Mucosa of descending colon (tissue), 3 donors: Measurements from ENCODE around the gene TMEM17. TPM values are rescaled to one million over a fixed set of nuclear protein-coding genes. Genes with fewer than 3 reads are reported as not detected.

Experiments
- ATAC-seq: fragments of 200-7000 bp; cut with Tn5 transposase; one replicate; pipeline ENCODE4 v1.9.1; 2020; ENCODE audit warnings: mild to moderate bottlenecking, moderate library complexity
- DNase-seq, 3 donors: peaks; one replicate each; pipeline ENCODE4 v3.0.0-alpha.2; 2020
- H3K36me3 ChIP-seq: fragments of 200-600 bp; one replicate; pipeline ENCODE4 v1.8.0; 2021; ENCODE audit warnings: low read depth, mild to moderate bottlenecking
- H3K4me1 ChIP-seq: fragments of 200-600 bp; one replicate; pipeline ENCODE4 v1.8.0; 2021; ENCODE audit warnings: low read depth, mild to moderate bottlenecking
- H3K4me3 ChIP-seq: fragments of 200-600 bp; one replicate; pipeline ENCODE4 v1.8.0; 2021; ENCODE audit warnings: mild to moderate bottlenecking
- H3K9me3 ChIP-seq: fragments of 200-600 bp; one replicate; pipeline ENCODE4 v1.8.0; 2021; ENCODE audit warnings: mild to moderate bottlenecking
- intact Hi-C, 2 donors: fragments of 100-400 bp; cut with DNase I in 1 of 2; cut with micrococcal nuclease in 1 of 2; formaldehyde crosslinking; loops; one replicate each; pipeline versions ENCODE4 v1.11.0 to v1.11.1; 2022; cut with DNase I, micrococcal nuclease
- long read RNA-seq, 2 donors: library from polyadenylated mRNA; unstranded; transcript quantifications; one replicate each; pipeline ENCODE4 v2.0.0, GENCODE V29; 2019 to 2021
- total RNA-seq, 3 donors: library from RNA; stranded (reverse); fragmentation: NEBNext Ultra II Directional in 2 of 3; extraction: Animal tissue kit (Norgen Biotek cat#: 25700) in 2 of 3; gene quantifications; one replicate each; pipeline versions ENCODE4 v1.2.1 to v1.2.4, GENCODE V29; 2021 to 2023
- TF ChIP-seq, protein P1 (sequence below): fragments of 200-600 bp; IDR thresholded peaks from one replicate; pipeline ENCODE4 v1.8.0; 2022; ENCODE audit warnings: antibody characterized with exemption, mild to moderate bottlenecking
- donor health status: DM: no; HTN: no; CAD: no; lungs with moderate emphysema.
- donor health status: DM: no; HTN: no; CAD: no.
- donor health status: DM: no; HTN: yes; CAD: no.

TMEM17 gene
- 1 to 10 TPM in 1 of 3 donors, under 1 TPM in 2; 0.61 to 1.2 (median 0.70) TPM for total RNA-seq
- long read RNA-seq, donor 1, partial matches to known transcripts = 0 of 2 reads
- long read RNA-seq, donor 1, other reads (novel, unspliced or antisense) = 0 of 2 reads
- long read RNA-seq, donor 2, partial matches to known transcripts = 0 of 1 reads
- long read RNA-seq, donor 2, other reads (novel, unspliced or antisense) = 0 of 1 reads

GRCh38 chr2:62505750-62506420 is at the start of gene TMEM17:
TSS of gene TMEM17 (minus strand) at chr2:62506195. CDS start at chr2:62506129, 66 bp downstream.
- ATAC-seq = peak; percentile 93
- intact Hi-C loops = no loop called here
- DNase-seq = peak; percentile 86 to 91 (median 87)
- Histone ChIP-seq H3K4me3 (peak within 1 kb of the TSS; percentile 44), H3K4me1 (no peaks in the 10 kb centered on the region), H3K9me3 (no peaks in the 10 kb centered on the region), H3K36me3 (no peaks in the 10 kb centered on the region)
- TF ChIP-seq, protein P1, sequence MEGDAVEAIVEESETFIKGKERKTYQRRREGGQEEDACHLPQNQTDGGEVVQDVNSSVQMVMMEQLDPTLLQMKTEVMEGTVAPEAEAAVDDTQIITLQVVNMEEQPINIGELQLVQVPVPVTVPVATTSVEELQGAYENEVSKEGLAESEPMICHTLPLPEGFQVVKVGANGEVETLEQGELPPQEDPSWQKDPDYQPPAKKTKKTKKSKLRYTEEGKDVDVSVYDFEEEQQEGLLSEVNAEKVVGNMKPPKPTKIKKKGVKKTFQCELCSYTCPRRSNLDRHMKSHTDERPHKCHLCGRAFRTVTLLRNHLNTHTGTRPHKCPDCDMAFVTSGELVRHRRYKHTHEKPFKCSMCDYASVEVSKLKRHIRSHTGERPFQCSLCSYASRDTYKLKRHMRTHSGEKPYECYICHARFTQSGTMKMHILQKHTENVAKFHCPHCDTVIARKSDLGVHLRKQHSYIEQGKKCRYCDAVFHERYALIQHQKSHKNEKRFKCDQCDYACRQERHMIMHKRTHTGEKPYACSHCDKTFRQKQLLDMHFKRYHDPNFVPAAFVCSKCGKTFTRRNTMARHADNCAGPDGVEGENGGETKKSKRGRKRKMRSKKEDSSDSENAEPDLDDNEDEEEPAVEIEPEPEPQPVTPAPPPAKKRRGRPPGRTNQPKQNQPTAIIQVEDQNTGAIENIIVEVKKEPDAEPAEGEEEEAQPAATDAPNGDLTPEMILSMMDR = no peak

GRCh38 chr2:62554440-62554839 is 48.4 kb upstream of the TMEM17 start:
- DNase-seq (no peak), ATAC-seq (no peak)
- Histone ChIP-seq H3K36me3 (no peaks in the 10 kb centered on the region), H3K9me3 (no peaks in the 10 kb centered on the region), H3K4me3 (no peak overlapping the region), H3K4me1 (no peaks in the 10 kb centered on the region)
- TF ChIP-seq, protein P1 = no peak
- intact Hi-C loops = no loop called here

- intact Hi-C loops = no loop called here
- Histone ChIP-seq H3K4me3 (no peak overlapping the region), H3K4me1 (no peaks in the 10 kb centered on the region), H3K9me3 (no peaks in the 10 kb centered on the region), H3K36me3 (no peaks in the 10 kb centered on the region)
- TF ChIP-seq, protein P1 = no peak
- ATAC-seq (no peak), DNase-seq (no peak)
Measured at GRCh38 chr2:62550461-62550860, 44.5 kb upstream of the TMEM17 start.

- ATAC-seq = peak; percentile 70
- DNase-seq = no peak
- TF ChIP-seq, protein P1 = no peak
- Histone ChIP-seq H3K4me1 (no peaks in the 10 kb centered on the region), H3K36me3 (no peaks in the 10 kb centered on the region), H3K4me3 (no peak overlapping the region), H3K9me3 (no peaks in the 10 kb centered on the region)
- intact Hi-C loops = no loop called here
Measured at GRCh38 chr2:62547854-62548253, 41.9 kb upstream of the TMEM17 start.

GRCh38 chr2:62545261-62545660 is 39.3 kb upstream of the TMEM17 start:
- Histone ChIP-seq H3K4me1 (peaks cover 4% of the 10 kb centered on the region), H3K36me3 (no peaks in the 10 kb centered on the region), H3K9me3 (no peaks in the 10 kb centered on the region), H3K4me3 (no peak overlapping the region)
- intact Hi-C loops = no loop called here
- no peak for ATAC-seq
- DNase-seq = no peak
- TF ChIP-seq, protein P1 = no peak
